Adrenal gland (tissue), 5 donors: ENCODE data around the gene EID1.

ENCODE experiments used
- CTCF ChIP-seq, 6 experiments: fragments of 450-650 bp in 4 of 6; fragments of 200-600 bp in 2 of 6; sonication (generic) in 1 of 6; IDR thresholded peaks; 1 replicate in 5 of 6; 2 replicates in 1 of 6; pipeline versions ENCODE4 v1.5.1 to v1.8.0; 2016 to 2021; ENCODE audit warnings: antibody characterized with exemption in 6 of 6, mild to moderate bottlenecking in 2 of 6, moderate library complexity in 1 of 6
- POLR2A ChIP-seq, 2 donors: fragments of 450-650 bp; IDR thresholded peaks; one replicate each; pipeline ENCODE4 v1.6.1; 2017; ENCODE audit warnings: antibody characterized with exemption in 2 of 2, mild to moderate bottlenecking in 2 of 2, moderate library complexity in 1 of 2
- donor health status: DM: no; HTN: no; CAD: no.

DNA sequence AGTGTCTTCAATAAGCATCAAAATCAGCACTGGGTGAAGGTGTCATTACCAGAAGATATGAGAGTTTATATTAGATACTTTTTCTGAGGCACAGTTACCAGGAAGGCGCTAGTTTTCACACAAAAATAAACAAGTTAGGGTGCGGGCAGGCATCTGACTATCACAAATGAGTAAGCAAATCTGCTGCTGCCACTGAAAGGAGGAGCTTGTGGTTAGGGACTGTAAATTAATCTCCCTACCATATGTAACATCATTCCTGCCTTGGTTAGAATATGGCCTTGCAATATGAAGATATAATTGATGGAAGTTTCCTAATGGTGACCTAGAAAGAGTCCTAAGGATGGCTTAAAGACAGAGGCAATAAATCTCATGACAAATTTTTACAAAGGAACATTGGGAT, 19.5 kb upstream of the EID1 start:
- no peak for TF ChIP-seq CTCF (IDR thresholded peaks at IDR 0.05)
- TF ChIP-seq POLR2A (IDR thresholded peaks at IDR 0.05) = no peak
